ENCODE measurements around the gene ZFYVE28.
"Not testable (repeated sequence)": the region's sequence is repeated elsewhere in the genome, so short reads cannot be mapped to it uniquely, and the experiment has no call there.

Gene ZFYVE28

DNA sequence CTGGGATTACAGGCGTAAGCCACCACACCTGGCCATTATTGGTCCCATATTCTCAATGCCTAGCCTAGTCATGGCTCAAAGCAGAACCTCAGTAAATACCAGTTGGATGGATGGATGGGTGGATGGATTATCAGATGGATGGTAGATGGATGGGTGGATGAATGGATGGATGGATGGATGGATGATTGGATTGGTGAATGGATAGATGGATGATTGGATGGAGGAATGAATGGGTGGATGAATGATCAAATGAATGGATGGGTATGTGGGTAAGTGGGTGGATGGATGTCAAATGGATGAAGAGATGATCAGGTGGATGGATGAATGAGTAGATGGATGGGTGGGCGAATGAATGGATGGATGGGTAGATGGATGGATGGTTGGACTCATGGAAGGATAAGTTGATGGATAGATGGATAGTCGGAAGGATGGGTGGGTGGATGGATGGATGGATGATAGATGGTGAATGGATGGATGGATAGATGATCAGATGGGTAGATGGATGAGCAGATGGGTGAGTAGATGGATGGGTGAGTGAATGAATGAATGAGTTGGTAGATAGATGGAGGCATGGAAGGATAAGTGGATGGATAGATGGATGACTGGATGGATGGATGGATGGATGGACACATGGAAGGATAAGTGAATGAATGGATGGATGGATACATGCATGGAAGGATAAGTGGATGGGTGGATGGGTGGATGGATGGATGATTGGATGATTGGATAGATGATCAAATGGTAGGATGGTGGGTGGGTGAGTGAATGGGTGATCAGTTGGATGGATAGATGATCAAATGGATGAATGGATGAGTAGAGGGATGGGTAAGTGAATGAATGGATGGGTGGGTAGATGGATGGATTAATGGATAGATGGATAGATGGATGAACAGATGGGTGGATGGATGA, 28.5 kb upstream of the ZFYVE28 start:
- FAIRE-seq, result no peak

- no peak for FAIRE-seq
These were observed 27.1 kb upstream of the ZFYVE28 start for GRCh38 chr4:2445571-2445970.

GRCh38 chr4:2445130-2445529, 26.7 kb upstream of the ZFYVE28 start:
- FAIRE-seq, result no peak

GRCh38 chr4:2443956-2444740, 25.7 kb upstream of the ZFYVE28 start:
- no peak for FAIRE-seq

DNA sequence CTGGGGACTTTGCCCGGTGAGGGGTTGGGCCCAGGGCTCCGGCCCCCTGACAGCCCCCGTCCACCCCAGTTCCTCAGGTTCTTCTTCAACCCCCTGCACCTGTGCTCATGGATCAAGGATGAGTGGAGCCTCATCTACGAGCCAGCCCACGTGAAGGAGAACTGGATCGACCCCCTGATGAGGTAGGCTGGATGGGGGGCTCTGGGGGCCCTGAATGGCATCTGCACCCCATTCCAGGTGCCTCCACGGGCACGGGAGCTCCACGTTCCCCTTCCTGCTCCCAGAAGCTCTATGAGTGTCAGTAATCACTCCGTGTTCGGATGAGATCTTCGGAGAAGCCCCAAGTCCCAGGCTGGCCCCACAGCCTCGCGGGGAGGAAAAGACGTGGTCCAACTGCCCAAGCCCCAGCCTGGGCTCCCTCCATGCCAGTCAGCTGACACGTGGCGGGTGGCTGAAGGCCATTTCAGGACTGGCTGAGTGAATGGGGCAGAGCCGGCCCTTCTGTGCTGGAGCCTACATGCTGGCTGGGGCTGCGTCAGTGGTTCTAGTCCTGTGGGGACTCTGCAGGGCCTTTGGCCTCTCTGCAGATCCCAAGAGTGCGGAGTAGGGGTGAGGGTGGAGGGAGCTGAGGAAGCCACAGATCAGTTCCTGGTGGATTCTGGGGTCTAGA, 24.8 kb upstream of the ZFYVE28 start:
- no peak for FAIRE-seq

DNA sequence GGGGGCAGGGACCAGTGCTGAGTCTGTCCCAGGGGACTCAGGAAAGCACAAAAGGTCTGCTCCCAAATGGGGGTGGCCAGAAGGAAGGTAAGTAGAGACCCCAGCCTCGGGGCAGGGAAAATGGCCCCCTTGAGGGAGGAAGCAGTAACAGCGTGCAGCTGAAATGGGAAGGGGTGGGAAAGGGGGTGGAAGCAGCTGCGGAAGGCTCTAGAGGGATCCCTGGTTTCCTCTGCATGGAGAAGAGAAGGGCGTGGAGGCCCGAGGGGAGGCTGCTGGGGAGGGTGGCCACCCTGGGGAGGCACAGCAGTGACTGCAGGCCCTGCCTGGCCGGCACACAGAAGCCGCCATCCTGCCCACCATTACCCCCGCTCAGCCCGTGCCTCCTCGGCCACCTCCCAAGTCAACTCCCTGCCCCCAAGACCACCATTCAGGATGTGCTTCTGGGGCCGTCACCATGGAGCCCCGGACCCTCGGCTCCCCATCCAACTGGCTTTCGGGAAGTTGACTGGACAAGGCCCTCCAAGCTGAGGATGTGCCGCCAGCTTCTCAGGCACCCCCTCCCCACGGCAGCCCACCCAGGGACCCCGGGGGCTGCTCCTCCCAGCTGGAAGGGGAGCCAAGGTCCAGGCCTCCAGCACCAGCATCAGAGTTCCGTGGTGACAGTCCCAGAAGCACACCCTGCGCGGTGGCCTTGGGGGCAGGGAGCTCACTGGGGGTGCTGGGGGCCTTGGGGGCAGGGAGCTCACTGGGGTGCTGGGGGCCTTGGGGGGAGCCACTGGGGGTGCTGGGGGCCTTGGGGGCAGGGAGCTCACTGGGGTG, 23.9 kb upstream of the ZFYVE28 start:
- no peak for FAIRE-seq

DNA sequence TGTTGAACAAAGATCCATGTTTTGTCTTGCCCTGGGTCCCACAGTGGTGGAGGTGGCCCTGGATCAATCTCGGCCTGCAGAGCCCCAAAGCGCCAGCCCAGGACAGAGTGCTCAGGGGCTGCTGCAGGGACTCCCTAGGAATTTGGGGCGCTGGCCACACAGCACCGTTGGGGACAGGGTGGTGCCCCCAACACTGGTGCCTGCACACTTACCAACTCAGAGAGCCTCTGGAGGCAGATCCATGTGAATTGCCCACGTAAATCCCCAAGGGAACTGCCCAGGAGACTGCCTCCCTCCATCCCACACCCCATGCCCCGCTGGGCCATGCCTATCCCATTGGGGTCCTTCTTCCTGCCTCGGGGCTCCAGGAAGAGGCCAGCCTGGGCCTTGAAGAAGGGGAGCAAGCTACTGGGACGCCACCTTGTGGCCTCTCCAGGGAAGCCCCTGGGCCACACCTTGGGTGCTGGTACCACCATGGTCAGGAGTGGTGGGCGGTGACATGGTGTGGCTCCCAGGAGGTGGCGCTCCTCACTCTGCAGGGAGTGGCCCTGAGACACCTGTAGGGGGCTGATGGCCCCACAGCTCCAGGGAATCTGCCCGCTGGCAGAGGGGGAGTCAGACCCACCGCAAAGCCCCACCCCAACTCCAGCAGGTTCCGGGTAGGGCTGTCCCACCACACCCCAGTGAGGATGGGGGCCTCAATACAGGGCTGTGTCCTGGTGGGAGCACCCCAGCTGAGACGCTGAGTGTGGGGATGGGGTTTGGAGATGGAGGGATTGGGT, 23.1 kb upstream of the ZFYVE28 start:
- FAIRE-seq, result no peak

DNA sequence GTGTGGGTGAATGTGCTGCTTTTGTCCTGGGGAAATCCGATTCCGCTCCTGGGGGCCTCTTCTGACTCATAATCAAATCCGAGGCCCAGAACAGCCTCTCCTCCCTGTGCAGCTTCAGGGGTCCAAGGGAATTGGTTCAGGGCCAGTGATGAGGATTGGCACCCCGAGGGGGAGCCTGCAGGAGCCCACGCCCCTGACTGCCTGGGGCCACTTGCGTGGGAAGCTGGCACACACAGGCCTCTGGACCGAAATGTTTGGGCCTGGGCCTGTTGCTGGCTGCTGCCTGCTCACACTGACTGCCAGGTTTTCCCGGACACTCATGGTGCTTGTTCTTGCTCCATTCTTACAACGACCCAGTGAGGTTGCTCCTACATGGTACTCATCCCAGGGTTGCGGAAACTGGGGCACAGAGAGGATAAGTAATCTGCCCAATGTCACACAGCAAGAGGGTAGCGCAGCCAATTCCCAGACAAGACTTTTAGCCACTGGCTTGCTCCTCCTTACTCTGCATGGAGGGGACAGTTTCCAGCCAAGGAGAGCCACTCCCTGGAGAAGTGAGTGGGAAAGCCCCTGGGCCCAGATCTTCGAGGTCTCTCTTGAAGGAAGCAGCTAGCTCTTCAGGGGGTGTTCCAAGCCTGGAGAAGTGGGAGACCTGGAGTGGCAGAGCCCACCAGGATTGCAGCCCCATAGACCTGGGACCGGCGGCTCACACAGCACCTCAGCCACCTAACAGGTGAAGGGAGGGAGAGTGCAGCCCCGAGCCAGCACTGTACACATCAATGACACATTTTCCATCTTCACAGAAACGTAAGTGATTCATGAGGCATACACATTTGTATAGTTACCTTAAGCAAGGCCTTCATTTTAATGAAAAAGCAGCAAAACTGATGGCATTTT, 20.6 kb upstream of the ZFYVE28 start:
- no peak for FAIRE-seq

- no peak for FAIRE-seq
These were observed 19.2 kb upstream of the ZFYVE28 start for GRCh38 chr4:2437475-2438215.

- FAIRE-seq, result no peak
These were observed 18.5 kb upstream of the ZFYVE28 start for GRCh38 chr4:2436761-2437474.

GRCh38 chr4:2436301-2436700, 17.9 kb upstream of the ZFYVE28 start:
- FAIRE-seq, result no peak

- no peak for FAIRE-seq
These were observed 16.0 kb upstream of the ZFYVE28 start for GRCh38 chr4:2434420-2434819.

DNA sequence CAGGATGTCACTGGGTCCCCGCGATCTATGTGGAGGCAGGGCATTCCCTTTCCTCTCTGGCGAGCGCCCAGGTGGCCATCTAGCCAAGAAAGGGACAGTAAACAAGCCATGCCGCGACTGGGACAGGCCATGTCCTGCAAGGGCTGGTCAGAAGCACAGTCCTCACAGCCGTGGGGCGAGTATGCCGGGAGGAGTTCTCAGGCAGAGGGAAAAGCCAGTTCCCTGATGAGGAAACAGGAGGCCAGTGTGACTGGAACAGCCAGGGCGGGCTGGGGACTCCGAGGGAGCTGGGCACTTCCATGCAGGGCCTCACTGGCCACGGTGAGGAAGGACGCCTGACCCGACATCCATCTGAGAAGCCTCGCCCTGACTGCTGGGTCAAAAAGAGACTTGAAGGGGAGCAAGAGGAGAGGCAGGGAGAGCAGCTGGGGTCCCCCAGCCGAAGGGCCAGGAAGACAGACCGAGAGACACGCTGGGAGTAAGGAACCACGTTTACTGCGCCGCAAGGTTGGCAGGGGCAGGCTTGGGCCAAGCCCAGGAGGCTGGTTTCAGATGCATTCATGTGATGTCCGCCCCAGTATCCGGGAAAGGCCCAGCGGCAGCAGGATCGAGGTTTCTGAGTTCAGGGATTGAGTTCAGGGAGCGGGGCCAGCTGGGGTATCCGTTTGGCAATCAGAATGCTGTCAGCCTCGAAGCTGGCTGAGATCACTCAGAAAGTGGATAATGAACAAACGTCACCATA, 15.3 kb upstream of the ZFYVE28 start:
- FAIRE-seq, result no peak

DNA sequence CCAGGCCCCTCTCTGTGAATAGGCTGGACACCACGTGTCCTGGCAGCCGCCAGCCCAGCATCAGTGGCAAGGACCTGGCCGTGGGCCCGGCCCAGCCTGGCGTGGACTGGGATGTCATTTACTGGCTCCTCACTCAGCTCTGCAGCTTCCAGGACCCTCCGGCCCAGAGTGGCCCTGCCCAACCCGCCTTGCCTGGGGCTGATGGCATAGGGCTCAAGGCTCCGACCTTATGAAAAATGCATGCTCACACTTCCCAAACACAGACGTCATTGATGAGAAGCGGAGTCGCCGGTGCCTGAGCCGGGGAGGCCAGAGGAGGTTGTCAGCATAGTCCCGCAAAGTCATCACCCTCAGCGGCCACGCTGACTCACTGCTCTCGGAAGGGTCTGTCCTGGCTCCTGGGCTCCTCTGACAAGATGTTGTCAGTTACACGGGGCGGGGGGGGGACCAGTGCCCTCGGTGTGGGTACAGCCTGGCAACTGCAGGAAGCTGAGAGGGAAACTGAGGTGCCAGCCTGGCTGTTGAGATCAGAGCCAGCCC, 14.6 kb upstream of the ZFYVE28 start:
- FAIRE-seq, result no peak

- no peak for FAIRE-seq
These were observed 13.6 kb upstream of the ZFYVE28 start for GRCh38 chr4:2432004-2432403.

- FAIRE-seq, result not testable (repeated sequence)
These were observed 11.7 kb upstream of the ZFYVE28 start for GRCh38 chr4:2429945-2430757.

GRCh38 chr4:2428496-2429213, 10.2 kb upstream of the ZFYVE28 start:
- no peak for FAIRE-seq
